Omental fat pad (tissue), 4 donors: ENCODE data around the gene RMND5A. TPM values are rescaled to one million over a fixed set of nuclear protein-coding genes. Genes with fewer than 3 reads are reported as not detected.

Experiments used
- ATAC-seq: fragments of 150-250 bp; one replicate; pipeline ENCODE4 v1.9.1; 2016; ENCODE audit warnings: mild to moderate bottlenecking, moderate library complexity; ENCODE audit not compliant: low FRiP score
- DNase-seq: peaks from one replicate; pipeline ENCODE4 v3.0.0-alpha.2; 2019; ENCODE audit warnings: low spot score
- total RNA-seq, 4 donors: library from RNA; depleted of rRNA; stranded (reverse); fragments of >200 nt; gene quantifications; one replicate each; pipeline ENCODE4 v1.1.0, GENCODE V29; 2016
- TF ChIP-seq, protein P1 (sequence below), 3 donors: fragments of 450-650 bp; IDR thresholded peaks; one replicate each; pipeline ENCODE4 v1.5.1; 2016 to 2017; ENCODE audit warnings: antibody characterized with exemption in 3 of 3, mild to moderate bottlenecking in 3 of 3, moderate library complexity in 2 of 3

The RMND5A gene
- total RNA-seq, 4 donors from 2014 or later: 30.6 to 55.6 (median 46.3) TPM

DNA sequence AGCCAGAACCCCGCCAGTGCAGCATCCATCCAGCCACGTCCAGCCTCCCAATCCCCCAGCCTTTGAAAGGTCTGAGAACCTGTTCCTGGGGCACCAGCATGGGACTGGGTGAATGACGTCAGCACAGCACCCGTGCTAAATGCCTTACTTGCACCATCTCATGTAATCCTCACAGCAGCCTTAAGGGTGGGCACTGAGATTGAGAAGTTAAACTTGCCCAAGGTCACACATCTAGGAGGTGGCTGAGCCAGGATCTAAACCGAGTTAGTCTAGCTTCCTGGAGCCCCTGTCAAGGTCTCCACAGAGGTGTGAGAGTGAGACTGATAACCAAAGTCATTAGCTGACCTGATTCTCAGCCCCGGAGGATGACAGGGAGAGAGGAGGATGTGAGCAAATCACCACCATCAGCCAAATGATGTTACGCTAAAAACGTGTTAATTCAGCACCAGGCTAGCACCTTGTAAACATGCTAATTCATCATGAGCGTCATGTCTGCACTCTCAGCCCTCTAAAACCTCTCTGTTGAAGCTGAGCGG lies 66.0 kb downstream of the RMND5A start:
- ATAC-seq (no peak), DNase-seq (no peak)
- TF ChIP-seq, protein P1, sequence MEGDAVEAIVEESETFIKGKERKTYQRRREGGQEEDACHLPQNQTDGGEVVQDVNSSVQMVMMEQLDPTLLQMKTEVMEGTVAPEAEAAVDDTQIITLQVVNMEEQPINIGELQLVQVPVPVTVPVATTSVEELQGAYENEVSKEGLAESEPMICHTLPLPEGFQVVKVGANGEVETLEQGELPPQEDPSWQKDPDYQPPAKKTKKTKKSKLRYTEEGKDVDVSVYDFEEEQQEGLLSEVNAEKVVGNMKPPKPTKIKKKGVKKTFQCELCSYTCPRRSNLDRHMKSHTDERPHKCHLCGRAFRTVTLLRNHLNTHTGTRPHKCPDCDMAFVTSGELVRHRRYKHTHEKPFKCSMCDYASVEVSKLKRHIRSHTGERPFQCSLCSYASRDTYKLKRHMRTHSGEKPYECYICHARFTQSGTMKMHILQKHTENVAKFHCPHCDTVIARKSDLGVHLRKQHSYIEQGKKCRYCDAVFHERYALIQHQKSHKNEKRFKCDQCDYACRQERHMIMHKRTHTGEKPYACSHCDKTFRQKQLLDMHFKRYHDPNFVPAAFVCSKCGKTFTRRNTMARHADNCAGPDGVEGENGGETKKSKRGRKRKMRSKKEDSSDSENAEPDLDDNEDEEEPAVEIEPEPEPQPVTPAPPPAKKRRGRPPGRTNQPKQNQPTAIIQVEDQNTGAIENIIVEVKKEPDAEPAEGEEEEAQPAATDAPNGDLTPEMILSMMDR (IDR thresholded peaks at IDR 0.05): no peak

- ATAC-seq (no peak), DNase-seq (no peak)
- TF ChIP-seq, protein P1 (IDR thresholded peaks at IDR 0.05): no peak
Measured at GRCh38 chr2:86787736-86788135, 67.6 kb downstream of the RMND5A start.

DNA sequence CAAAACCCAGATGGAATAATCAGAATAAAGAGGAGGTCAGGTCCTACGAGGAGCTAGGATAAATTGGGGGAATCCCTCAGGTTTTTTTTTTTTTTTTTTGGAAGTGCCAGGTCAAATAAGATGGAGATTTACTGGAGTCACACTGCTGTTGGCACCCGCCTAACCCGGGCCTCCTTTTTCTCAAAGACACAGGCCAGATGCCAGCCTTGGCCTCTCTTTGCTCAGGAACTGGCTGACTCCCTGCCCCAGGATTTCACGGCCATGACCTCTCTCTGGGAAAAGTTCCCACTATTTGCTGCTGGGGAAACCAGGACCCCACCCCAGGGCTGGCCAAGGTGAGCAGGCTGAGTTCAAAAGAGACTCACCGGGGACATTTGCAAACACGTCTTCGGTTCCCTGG lies 68.1 kb downstream of the RMND5A start:
- DNase-seq (no peak), ATAC-seq (no peak)
- TF ChIP-seq, protein P1 (IDR thresholded peaks at IDR 0.05): no peak

GRCh38 chr2:86788881-86789686 lies 69.0 kb downstream of the RMND5A start:
- TF ChIP-seq, protein P1 (IDR thresholded peaks at IDR 0.05): no peak
- ATAC-seq: no peak
- no peak for DNase-seq

- no peak for DNase-seq
- no peak for ATAC-seq
- TF ChIP-seq, protein P1 (IDR thresholded peaks at IDR 0.05): no peak
Measured at GRCh38 chr2:86789687-86790133, 69.6 kb downstream of the RMND5A start.

GRCh38 chr2:86790134-86790675 lies 70.1 kb downstream of the RMND5A start:
- ATAC-seq: no peak
- DNase-seq: no peak
- TF ChIP-seq, protein P1 (IDR thresholded peaks at IDR 0.05): no peak
